Activated CD4-positive, alpha-beta memory T cell treated with anti-CD3 and anti-CD28 coated beads for 36 hours (primary cell): ENCODE results near the gene BANP. TPM values are rescaled to one million over a fixed set of nuclear protein-coding genes. Genes with fewer than 3 reads are reported as not detected.
"Not testable (repeated sequence)": the region's sequence is repeated elsewhere in the genome, so short reads cannot be mapped to it uniquely, and the experiment has no call there.

Experiments
- CTCF ChIA-PET: fragments of 350-600 bp; sonication (Branson Sonifier 250); formaldehyde crosslinking; loops from one replicate; lab custom pipeline; 2021; ENCODE audit warnings: antibody characterized with exemption, inconsistent platforms; lab: Charles Lee
- POLR2A ChIA-PET: fragments of 350-600 bp; sonication (Branson Sonifier 250); formaldehyde crosslinking; loops from one replicate; lab custom pipeline; 2021; ENCODE audit warnings: antibody characterized with exemption; lab: Charles Lee
- DNase-seq: peaks from one replicate; pipeline ENCODE4 v3.0.0-alpha.2; 2020
- H3K27ac Mint-ChIP-seq: one replicate; pipeline ENCODE4 v1.8.0; 2021; ENCODE audit warnings: mixed read lengths
- H3K27me3 Mint-ChIP-seq: one replicate; pipeline ENCODE4 v1.8.0; 2021; ENCODE audit warnings: mixed read lengths
- H3K36me3 Mint-ChIP-seq: one replicate; pipeline ENCODE4 v1.8.0; 2021; ENCODE audit warnings: mixed read lengths
- H3K4me1 Mint-ChIP-seq: one replicate; pipeline ENCODE4 v1.8.0; 2021; ENCODE audit warnings: low read depth, mixed read lengths
- H3K4me3 Mint-ChIP-seq: one replicate; pipeline ENCODE4 v1.8.0; 2021; ENCODE audit warnings: mild to moderate bottlenecking, mixed read lengths
- H3K9me3 Mint-ChIP-seq: one replicate; pipeline ENCODE4 v1.8.0; 2021; ENCODE audit warnings: mixed read lengths
- intact Hi-C: fragments of 100-400 bp; cut with micrococcal nuclease; formaldehyde crosslinking; loops from one replicate; pipeline ENCODE4 v1.15.1; 2023
- total RNA-seq, 2 experiments: library from RNA; stranded (reverse); gene quantifications; one replicate each; pipeline ENCODE4 v1.2.3, GENCODE V29; 2021

Gene BANP
- total RNA-seq, 2 experiments from 2014 or later = 29.6 to 30.6 TPM

DNA sequence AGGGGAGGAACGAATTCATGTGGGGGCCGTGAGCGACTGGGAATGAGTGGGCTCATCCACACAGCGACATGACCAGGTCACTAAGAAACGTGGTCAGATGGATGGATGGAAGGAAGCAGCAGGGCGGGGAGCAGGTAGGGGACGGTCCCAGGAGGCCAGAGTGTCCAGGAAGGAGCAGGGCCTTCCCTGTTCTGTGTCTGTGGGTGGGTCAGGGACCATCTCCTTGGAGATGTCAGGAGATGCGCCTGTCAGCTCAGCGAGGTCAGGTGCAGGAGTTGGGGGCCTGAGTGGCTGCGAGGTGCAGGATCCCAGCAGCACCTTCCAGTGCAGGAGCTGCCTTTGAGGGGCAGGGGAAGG lies 85.4 kb downstream of the BANP start:
- peaks cover 21% of the 10 kb centered on the region for H3K36me3 Mint-ChIP-seq
- H3K27ac Mint-ChIP-seq, H3K9me3 Mint-ChIP-seq, H3K4me1 Mint-ChIP-seq, H3K27me3 Mint-ChIP-seq, CTCF ChIA-PET, DNase-seq, H3K4me3 Mint-ChIP-seq, intact Hi-C loops, POLR2A ChIA-PET: not testable (repeated sequence)

DNA sequence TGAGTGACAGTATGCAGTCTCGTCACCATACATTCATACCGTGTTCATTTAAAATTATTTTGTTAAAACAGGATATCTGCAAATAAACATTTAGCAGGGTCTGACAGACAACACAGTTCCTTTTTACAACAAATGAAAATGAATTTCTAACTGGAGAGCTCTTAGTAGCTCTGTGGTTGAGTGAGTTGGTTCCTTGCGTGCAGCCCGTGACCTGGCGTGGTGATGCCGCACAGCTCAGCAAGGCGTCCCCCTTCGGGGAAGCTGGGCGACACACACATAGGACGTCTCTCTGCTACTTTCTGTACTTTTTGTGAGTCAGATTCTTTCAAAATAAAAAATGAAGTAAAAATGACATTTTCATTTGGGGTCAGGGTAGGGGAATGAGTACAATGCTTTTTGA lies 86.1 kb downstream of the BANP start:
- CTCF ChIA-PET, POLR2A ChIA-PET, H3K9me3 Mint-ChIP-seq, intact Hi-C loops, H3K27ac Mint-ChIP-seq, H3K27me3 Mint-ChIP-seq, DNase-seq, H3K4me3 Mint-ChIP-seq, H3K4me1 Mint-ChIP-seq: not testable (repeated sequence)
- peaks cover 21% of the 10 kb centered on the region for H3K36me3 Mint-ChIP-seq

DNA sequence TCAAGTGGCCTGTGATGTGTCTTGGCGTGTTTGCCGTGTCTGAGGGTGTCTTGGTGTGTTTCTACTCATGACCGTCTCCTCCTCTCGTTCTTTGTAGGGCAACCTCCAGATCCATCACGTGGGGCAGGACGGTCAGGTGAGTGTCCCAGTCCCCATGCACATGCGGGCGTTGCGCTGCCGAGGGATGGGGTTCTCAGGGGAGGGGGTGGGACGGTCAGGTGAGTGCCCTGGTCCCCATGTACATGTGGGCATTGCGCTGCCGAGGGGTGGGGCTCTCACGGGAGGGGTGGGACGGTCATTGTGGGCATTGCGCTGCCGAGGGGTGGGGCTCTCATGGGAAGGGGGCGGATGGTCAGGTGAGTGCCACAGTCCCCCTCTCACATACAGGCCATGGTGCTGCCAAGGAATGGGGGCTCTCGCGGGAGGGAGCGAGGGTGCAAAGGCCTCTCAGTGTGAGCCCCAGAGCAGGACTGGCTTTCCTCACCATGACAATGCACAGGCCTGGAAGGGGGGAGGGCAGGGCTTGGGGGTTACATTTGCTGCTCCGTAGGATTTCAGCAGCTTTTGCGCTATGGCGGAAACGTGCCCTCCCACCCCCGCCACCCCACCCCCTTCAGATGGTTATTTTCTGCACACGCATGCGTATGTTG lies 86.8 kb downstream of the BANP start:
- H3K4me1 Mint-ChIP-seq, CTCF ChIA-PET, DNase-seq, POLR2A ChIA-PET, H3K27me3 Mint-ChIP-seq, H3K27ac Mint-ChIP-seq, H3K9me3 Mint-ChIP-seq, H3K4me3 Mint-ChIP-seq, intact Hi-C loops: not testable (repeated sequence)
- H3K36me3 Mint-ChIP-seq = peaks cover 21% of the 10 kb centered on the region

DNA sequence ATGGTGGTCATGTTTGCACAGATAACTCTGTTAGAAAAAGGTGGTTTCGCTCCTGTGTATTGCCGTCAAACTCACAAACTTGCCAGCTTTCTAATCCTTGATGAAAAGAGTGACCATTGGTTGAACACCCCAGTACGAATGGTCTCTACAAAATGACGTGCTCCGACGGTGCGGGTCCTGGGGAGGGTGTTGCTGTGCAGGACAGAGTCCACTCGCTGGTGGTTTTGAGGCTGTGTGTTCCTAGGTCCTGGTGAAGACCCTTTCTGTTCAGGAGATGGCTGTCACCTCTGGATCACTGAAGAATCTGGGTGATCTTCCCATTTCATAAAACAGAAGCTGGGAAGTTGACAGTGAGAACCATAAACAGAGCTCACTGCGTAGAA lies 87.3 kb downstream of the BANP start:
- H3K27ac Mint-ChIP-seq, H3K27me3 Mint-ChIP-seq, H3K4me3 Mint-ChIP-seq, CTCF ChIA-PET, intact Hi-C loops, H3K4me1 Mint-ChIP-seq, DNase-seq, POLR2A ChIA-PET, H3K9me3 Mint-ChIP-seq: not testable (repeated sequence)
- H3K36me3 Mint-ChIP-seq = peaks cover 21% of the 10 kb centered on the region

DNA sequence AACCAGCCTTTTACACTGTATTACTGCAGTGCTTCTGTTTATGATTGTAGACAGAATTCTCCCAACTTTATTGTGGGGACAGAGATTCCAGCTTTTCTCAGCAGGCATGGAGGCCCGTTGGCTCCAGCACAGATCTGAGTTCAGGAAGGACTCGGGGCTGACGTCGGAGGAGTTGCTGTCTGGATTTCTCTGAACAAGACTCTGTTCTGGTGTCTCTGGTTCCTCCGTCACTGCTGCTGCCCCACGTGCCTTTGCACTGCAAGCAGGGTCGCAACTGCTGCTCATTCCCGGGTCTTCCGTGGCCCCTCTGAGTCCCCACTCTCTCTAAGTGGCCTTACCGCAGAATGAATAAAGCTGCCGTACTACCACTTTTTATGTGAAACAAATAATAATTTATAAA lies 88.4 kb downstream of the BANP start:
- ChIA-PET POLR2A (no interaction called here), CTCF (no interaction called here)
- H3K36me3 Mint-ChIP-seq = peaks cover 18% of the 10 kb centered on the region
- no peak overlapping the region for H3K27ac Mint-ChIP-seq
- intact Hi-C loops = no loop called here
- H3K27me3 Mint-ChIP-seq = no peaks in the 10 kb centered on the region
- H3K4me3 Mint-ChIP-seq = no peak overlapping the region
- no peak for DNase-seq
- H3K9me3 Mint-ChIP-seq = no peaks in the 10 kb centered on the region
- H3K4me1 Mint-ChIP-seq = no peaks in the 10 kb centered on the region

DNA sequence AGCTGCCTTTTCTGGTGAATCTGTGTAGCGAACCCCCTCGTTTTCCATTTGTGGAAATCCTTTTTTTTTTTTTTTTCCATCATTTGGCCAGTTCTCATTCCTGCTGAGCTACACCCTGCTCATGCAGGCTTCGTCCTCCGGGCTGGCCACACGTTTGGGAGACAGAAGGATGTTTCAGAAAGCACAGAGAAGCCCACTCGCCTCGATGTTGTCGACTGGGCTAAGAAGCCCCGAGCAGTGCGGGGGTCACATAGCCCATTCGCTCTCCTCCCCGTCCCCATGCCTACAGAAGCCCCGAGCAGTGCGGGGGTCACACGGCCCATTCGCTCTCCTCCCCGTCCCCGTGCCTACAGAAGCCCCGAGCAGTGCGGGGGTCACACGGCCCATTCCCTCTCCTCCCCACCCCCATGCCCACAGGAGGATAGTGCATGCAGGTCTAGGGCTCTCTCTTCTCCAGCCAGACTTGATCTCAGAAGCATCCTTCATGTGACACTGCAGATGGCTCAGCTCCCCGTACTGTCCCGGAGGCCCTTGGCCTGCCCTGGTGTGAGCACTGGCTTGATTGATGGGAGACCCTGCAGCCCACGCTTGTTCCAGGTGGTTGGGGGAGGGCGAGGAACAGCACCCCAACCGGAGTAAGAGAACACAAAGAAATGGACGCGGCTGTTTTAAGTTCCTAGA lies 89.1 kb downstream of the BANP start:
- H3K4me3 Mint-ChIP-seq, CTCF ChIA-PET, H3K27ac Mint-ChIP-seq, intact Hi-C loops, H3K9me3 Mint-ChIP-seq, POLR2A ChIA-PET, H3K27me3 Mint-ChIP-seq, DNase-seq, H3K4me1 Mint-ChIP-seq: not testable (repeated sequence)
- H3K36me3 Mint-ChIP-seq = peaks cover 17% of the 10 kb centered on the region

DNA sequence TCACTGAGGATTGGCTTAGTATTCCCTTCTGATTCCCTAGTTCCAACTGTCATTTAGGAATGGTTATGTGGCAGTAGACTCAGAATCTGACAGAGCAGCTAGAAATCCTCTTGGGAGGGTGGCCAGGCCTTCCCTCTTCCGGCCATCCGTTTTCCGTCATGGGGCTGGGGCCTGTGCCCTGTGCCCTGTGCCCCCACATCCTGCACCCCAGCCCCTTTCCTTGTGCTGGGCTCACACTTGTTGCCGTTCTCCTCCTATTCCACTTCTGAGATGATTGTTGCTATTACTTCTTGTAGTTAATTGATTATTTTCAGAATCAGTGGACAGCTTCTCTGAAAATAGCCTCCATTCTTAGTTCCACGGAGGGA lies 89.6 kb downstream of the BANP start:
- H3K27ac Mint-ChIP-seq, POLR2A ChIA-PET, CTCF ChIA-PET: not testable (repeated sequence)

DNA sequence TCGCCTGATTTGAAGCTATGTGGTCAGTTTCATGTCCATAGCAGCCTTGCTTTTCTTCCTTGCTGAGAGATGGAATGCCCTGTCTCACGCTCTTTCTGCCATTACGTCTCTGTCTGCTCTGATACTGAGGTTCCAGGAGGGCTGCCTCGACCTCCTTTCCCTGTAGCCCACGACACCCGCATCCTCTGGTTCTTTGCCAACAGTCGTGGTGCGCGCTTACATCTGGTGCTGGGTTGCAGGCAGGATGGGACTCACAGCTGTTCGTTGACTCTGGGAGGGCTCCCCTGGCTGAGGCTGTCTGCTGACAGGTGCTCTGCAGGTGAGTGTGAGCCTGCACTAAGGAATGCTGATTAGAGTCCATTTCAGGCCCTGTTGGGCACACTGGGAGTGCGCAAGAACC lies 90.3 kb downstream of the BANP start:
- H3K4me1 Mint-ChIP-seq, DNase-seq, POLR2A ChIA-PET, H3K27me3 Mint-ChIP-seq, H3K9me3 Mint-ChIP-seq, H3K36me3 Mint-ChIP-seq, H3K4me3 Mint-ChIP-seq, H3K27ac Mint-ChIP-seq, CTCF ChIA-PET, intact Hi-C loops: not testable (repeated sequence)

More for the DNA sequence above, 89.6 kb downstream of the BANP start:
- H3K4me1 Mint-ChIP-seq, H3K27me3 Mint-ChIP-seq, DNase-seq, H3K4me3 Mint-ChIP-seq, H3K9me3 Mint-ChIP-seq, intact Hi-C loops: not testable (repeated sequence)
- H3K36me3 Mint-ChIP-seq = peaks cover 13% of the 10 kb centered on the region

DNA sequence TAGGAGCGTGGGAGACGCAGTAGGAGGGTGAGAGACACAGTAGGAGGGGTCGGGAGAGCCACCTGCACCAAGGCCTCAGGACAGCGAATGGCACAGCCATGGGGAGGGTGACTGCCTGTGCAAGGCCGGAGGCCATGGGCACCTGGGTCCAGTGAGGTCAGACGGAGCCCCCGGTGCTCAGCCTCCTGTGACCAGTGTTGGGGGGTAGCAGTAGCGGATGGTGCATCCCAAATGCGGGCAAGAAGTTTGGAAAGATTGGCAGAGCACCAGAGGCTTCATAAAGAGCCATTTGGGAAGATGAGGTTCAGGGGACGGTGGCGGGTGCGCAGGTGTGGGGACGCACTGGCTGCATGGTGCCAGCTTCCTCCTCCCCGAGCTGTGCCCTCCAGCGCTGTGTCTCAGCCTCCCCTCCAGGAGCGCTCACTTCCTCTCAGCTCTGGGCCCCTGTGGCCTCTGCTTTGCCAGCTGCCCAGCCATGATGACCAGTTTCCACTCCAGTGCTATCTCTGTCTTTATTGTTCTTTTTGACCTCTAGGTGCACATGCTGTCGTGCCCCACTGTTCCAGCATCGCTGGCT lies 90.8 kb downstream of the BANP start:
- POLR2A ChIA-PET, H3K4me1 Mint-ChIP-seq, DNase-seq, intact Hi-C loops, H3K27ac Mint-ChIP-seq, H3K27me3 Mint-ChIP-seq, H3K4me3 Mint-ChIP-seq, H3K9me3 Mint-ChIP-seq, CTCF ChIA-PET, H3K36me3 Mint-ChIP-seq: not testable (repeated sequence)

DNA sequence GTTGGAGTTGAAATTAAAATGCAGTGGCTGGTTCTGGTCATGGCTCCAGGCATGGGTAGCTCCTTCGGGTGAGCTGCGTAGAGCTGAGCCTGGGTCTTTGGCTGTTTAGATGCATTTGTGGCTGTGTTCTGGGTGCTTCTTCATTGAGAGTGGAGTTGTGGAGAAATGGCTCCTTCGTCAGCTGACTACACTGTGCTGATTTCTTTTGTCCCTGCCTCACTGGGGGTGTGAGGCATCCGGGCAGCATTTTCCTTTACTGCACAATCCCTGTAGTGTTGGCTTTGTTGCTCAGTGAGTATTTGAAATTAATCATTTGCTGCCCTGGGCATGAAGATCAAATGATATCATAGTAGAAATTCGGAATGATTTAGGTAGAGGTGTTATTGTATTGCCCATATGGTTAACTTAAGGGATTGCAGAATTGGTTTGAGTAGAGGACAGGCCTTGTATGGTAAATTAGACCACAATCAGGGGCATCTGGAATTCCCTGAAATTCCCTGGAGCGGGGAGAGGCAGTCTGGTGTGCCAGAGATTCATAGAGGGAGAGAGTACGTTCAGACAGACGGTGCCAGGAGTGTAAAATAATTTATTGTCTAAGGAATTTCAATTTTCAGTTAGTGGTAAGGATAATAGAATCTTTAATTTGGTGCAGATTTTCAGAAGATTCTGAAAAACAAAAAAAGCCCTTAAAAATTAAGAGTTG lies 92.1 kb downstream of the BANP start:
- H3K27me3 Mint-ChIP-seq, intact Hi-C loops, H3K27ac Mint-ChIP-seq, H3K9me3 Mint-ChIP-seq, DNase-seq, POLR2A ChIA-PET, CTCF ChIA-PET, H3K4me1 Mint-ChIP-seq, H3K4me3 Mint-ChIP-seq: not testable (repeated sequence)
- H3K36me3 Mint-ChIP-seq = peaks cover 11% of the 10 kb centered on the region

DNA sequence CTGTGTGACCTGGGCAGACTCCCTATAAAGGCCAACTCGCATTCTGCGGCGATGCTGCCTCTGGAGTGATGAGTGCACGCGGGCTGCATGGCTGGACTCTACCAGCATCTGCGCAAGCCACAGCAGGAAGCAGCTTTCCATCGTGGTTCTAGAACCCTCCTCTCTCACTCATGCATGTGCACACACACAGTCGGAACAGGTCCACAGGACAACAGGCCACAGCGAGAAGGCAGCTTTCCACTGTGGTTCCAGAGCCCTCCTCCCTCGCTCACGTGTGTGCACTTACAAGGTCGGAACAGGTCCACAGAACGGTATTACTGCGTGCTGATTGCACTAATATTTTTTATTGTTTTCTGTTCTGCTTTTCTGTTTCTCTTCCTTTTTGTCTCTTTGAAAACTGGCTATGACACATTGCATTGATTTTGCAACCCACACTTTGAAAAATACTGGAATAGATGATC lies 92.9 kb downstream of the BANP start:
- H3K27me3 Mint-ChIP-seq, H3K4me1 Mint-ChIP-seq, H3K4me3 Mint-ChIP-seq, H3K9me3 Mint-ChIP-seq, DNase-seq, intact Hi-C loops, CTCF ChIA-PET, H3K27ac Mint-ChIP-seq, POLR2A ChIA-PET: not testable (repeated sequence)
- H3K36me3 Mint-ChIP-seq = peaks cover 16% of the 10 kb centered on the region

DNA sequence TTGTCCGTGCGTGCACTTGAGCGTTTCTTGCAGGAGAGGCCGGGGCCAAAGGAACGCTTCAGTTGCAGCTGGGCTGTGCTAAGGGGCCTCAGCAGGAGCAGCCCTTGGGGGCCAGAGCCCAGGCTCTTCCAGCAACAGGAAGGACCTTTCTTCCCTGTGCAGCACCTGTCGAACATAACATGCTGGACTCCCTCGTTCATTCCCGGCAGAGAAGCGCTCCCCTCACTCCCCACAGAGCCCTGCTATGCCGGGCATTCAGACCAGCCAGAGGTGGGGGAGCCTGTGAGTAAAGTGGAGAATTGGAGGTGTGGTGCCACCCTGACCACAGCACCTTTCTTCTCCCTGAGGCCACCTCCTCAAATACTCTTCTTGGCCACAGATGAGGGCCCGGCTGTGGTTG lies 94.1 kb downstream of the BANP start:
- DNase-seq, H3K27me3 Mint-ChIP-seq, H3K9me3 Mint-ChIP-seq, CTCF ChIA-PET, H3K27ac Mint-ChIP-seq, intact Hi-C loops, H3K4me1 Mint-ChIP-seq, H3K4me3 Mint-ChIP-seq: not testable (repeated sequence)
- POLR2A ChIA-PET = interaction anchor here (0.6 kb wide), 1 partner anchor 516 kb away, joined by 3 read pairs; no protein-coding TSS in a partner anchor
- peaks cover 18% of the 10 kb centered on the region for H3K36me3 Mint-ChIP-seq
